ENCODE results near the gene ITGB8. TPM values are rescaled to one million over a fixed set of nuclear protein-coding genes. Genes with fewer than 3 reads are reported as not detected.
A peak's percentile ranks its signal among the peaks of the same experiment; 100 is the strongest.

The ITGB8 gene
- total RNA-seq, 1 experiment from 2014 or later, result 183 TPM

- CTCF ChIA-PET, result interaction anchor here (0.7 kb wide), 1 partner anchor 451 kb away, joined by 3 read pairs; no protein-coding TSS in a partner anchor
- Mint-ChIP-seq H3K27ac (ENCODE audit: unreplicated experiment) (peak overlapping the region; percentile 2), H3K9me3 (ENCODE audit: low read depth, unreplicated experiment) (no peaks in the 10 kb centered on the region), H3K4me3 (ENCODE audit: low read depth, unreplicated experiment) (no peak overlapping the region), H3K4me1 (ENCODE audit: low read depth, unreplicated experiment) (peaks cover 55% of the 10 kb centered on the region), H3K27me3 (ENCODE audit: unreplicated experiment) (no peaks in the 10 kb centered on the region), H3K36me3 (ENCODE audit: insufficient read depth, unreplicated experiment) (peaks cover 8% of the 10 kb centered on the region)
- DNase-seq, result no peak
- intact Hi-C loops (cut with micrococcal nuclease; ENCODE audit: unreplicated experiment), result no loop called here
- BruUV-seq (replicated peaks), result no TSS peak
- TF ChIP-seq CTCF (IDR thresholded peaks at IDR 0.05; ENCODE audit: unreplicated experiment), result no peak
Measured at GRCh38 chr7:20302891-20303290, 27.8 kb upstream of the ITGB8 start.

- no peak for TF ChIP-seq CTCF (IDR thresholded peaks at IDR 0.05; ENCODE audit: unreplicated experiment)
- Mint-ChIP-seq H3K27me3 (ENCODE audit: unreplicated experiment) (no peaks in the 10 kb centered on the region), H3K27ac (ENCODE audit: unreplicated experiment) (peak overlapping the region; percentile 38), H3K36me3 (ENCODE audit: insufficient read depth, unreplicated experiment) (peaks cover 8% of the 10 kb centered on the region), H3K4me3 (ENCODE audit: low read depth, unreplicated experiment) (no peak overlapping the region), H3K4me1 (ENCODE audit: low read depth, unreplicated experiment) (peaks cover 55% of the 10 kb centered on the region), H3K9me3 (ENCODE audit: low read depth, unreplicated experiment) (no peaks in the 10 kb centered on the region)
- CTCF ChIA-PET, result interaction anchor here (0.6 to 1.3 kb wide), 2 partner anchors 84 to 556 kb away, joined by 4 to 5 read pairs; no protein-coding TSS in a partner anchor
- intact Hi-C loops (cut with micrococcal nuclease; ENCODE audit: unreplicated experiment), result no loop called here
- no TSS peak for BruUV-seq (replicated peaks)
- DNase-seq, result no peak
Measured at GRCh38 chr7:20304366-20304765, 26.3 kb upstream of the ITGB8 start.

GRCh38 chr7:20305726-20306125 is 25.0 kb upstream of the ITGB8 start:
- no peak for DNase-seq
- H3K27me3 Mint-ChIP-seq (ENCODE audit: unreplicated experiment), result no peaks in the 10 kb centered on the region
- H3K27ac Mint-ChIP-seq (ENCODE audit: unreplicated experiment), result peak overlapping the region; percentile 76
- BruUV-seq (replicated peaks), result no TSS peak
- peaks cover 8% of the 10 kb centered on the region for H3K36me3 Mint-ChIP-seq (ENCODE audit: insufficient read depth, unreplicated experiment)
- intact Hi-C loops (cut with micrococcal nuclease; ENCODE audit: unreplicated experiment), result no loop called here
- H3K4me1 Mint-ChIP-seq (ENCODE audit: low read depth, unreplicated experiment), result peaks cover 49% of the 10 kb centered on the region
- CTCF ChIA-PET, result interaction anchor here (1.9 kb wide), 1 partner anchor 86 kb away, joined by 12 read pairs; no protein-coding TSS in a partner anchor
- H3K4me3 Mint-ChIP-seq (ENCODE audit: low read depth, unreplicated experiment), result no peak overlapping the region
- TF ChIP-seq CTCF (IDR thresholded peaks at IDR 0.05; ENCODE audit: unreplicated experiment), result no peak
- no peaks in the 10 kb centered on the region for H3K9me3 Mint-ChIP-seq (ENCODE audit: low read depth, unreplicated experiment)

GRCh38 chr7:20306180-20306946 is 24.3 kb upstream of the ITGB8 start:
- BruUV-seq (replicated peaks), result no TSS peak
- CTCF ChIA-PET, result interaction anchor here (1.1 to 1.9 kb wide), 3 partner anchors 86 to 592 kb away, joined by 3 to 12 read pairs (median 9); partner anchors contain the start of gene MACC1
- Mint-ChIP-seq H3K4me3 (ENCODE audit: low read depth, unreplicated experiment) (no peak overlapping the region), H3K27me3 (ENCODE audit: unreplicated experiment) (no peaks in the 10 kb centered on the region), H3K36me3 (ENCODE audit: insufficient read depth, unreplicated experiment) (peaks cover 8% of the 10 kb centered on the region), H3K27ac (ENCODE audit: unreplicated experiment) (peak overlapping the region; percentile 76), H3K4me1 (ENCODE audit: low read depth, unreplicated experiment) (peaks cover 49% of the 10 kb centered on the region), H3K9me3 (ENCODE audit: low read depth, unreplicated experiment) (no peaks in the 10 kb centered on the region)
- intact Hi-C loops (cut with micrococcal nuclease; ENCODE audit: unreplicated experiment), result no loop called here
- no peak for DNase-seq
- TF ChIP-seq CTCF (IDR thresholded peaks at IDR 0.05; ENCODE audit: unreplicated experiment), result no peak
